ENCODE data around the gene MRPS27.

GRCh38 chr5:72205431-72206009, 114.5 kb downstream of the MRPS27 start:
- TF ChIP-seq, protein P1, sequence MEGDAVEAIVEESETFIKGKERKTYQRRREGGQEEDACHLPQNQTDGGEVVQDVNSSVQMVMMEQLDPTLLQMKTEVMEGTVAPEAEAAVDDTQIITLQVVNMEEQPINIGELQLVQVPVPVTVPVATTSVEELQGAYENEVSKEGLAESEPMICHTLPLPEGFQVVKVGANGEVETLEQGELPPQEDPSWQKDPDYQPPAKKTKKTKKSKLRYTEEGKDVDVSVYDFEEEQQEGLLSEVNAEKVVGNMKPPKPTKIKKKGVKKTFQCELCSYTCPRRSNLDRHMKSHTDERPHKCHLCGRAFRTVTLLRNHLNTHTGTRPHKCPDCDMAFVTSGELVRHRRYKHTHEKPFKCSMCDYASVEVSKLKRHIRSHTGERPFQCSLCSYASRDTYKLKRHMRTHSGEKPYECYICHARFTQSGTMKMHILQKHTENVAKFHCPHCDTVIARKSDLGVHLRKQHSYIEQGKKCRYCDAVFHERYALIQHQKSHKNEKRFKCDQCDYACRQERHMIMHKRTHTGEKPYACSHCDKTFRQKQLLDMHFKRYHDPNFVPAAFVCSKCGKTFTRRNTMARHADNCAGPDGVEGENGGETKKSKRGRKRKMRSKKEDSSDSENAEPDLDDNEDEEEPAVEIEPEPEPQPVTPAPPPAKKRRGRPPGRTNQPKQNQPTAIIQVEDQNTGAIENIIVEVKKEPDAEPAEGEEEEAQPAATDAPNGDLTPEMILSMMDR (IDR thresholded peaks at IDR 0.05), result no peak
- TF ChIP-seq POLR2A (IDR thresholded peaks at IDR 0.05), result no peak
